Measurements from ENCODE around the gene PRR36.

DNA sequence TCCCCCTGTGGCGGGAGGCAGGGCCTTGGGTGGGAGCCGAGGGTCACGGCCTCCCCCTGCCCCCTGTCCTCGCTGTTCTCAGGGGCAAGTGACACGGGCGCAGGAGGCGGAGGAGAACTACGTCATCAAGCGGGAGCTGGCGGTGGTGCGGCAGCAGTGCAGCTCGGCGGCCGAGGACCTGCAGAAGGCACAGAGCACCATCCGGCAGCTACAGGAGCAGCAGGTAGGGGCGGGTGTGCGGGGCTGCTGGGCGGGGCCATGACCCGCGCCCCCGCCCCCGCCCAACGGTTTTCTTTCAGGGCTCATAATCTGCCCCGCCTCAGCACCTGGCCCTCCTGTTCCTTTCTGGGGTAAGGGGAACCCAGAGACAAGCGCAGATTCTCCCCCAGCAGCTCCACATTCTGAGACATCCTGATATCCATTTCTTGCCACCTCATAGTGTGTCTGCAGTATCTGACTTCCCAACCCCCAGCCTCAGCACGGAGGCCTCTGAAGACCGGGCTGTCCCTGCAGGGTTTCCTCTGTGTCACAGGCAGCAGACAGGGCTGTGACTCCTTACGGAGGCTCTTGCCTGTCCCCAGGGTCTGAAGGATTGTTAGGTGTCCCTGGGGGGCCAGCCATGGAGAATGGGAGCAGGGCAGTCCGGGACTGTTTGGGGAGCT, 15.9 kb downstream of the PRR36 start:
- no peak for TF ChIP-seq POLR2A (IDR thresholded peaks at IDR 0.05)
- TF ChIP-seq, protein P1, sequence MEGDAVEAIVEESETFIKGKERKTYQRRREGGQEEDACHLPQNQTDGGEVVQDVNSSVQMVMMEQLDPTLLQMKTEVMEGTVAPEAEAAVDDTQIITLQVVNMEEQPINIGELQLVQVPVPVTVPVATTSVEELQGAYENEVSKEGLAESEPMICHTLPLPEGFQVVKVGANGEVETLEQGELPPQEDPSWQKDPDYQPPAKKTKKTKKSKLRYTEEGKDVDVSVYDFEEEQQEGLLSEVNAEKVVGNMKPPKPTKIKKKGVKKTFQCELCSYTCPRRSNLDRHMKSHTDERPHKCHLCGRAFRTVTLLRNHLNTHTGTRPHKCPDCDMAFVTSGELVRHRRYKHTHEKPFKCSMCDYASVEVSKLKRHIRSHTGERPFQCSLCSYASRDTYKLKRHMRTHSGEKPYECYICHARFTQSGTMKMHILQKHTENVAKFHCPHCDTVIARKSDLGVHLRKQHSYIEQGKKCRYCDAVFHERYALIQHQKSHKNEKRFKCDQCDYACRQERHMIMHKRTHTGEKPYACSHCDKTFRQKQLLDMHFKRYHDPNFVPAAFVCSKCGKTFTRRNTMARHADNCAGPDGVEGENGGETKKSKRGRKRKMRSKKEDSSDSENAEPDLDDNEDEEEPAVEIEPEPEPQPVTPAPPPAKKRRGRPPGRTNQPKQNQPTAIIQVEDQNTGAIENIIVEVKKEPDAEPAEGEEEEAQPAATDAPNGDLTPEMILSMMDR (IDR thresholded peaks at IDR 0.05), result no peak

Data from thyroid gland (tissue), 4 donors.